ENCODE measurements around the gene DQX1. TPM values are rescaled to one million over a fixed set of nuclear protein-coding genes. Genes with fewer than 3 reads are reported as not detected.

Gene DQX1
- polyA plus RNA-seq, 1 donor from 2014 or later: 0.59 TPM

DNA sequence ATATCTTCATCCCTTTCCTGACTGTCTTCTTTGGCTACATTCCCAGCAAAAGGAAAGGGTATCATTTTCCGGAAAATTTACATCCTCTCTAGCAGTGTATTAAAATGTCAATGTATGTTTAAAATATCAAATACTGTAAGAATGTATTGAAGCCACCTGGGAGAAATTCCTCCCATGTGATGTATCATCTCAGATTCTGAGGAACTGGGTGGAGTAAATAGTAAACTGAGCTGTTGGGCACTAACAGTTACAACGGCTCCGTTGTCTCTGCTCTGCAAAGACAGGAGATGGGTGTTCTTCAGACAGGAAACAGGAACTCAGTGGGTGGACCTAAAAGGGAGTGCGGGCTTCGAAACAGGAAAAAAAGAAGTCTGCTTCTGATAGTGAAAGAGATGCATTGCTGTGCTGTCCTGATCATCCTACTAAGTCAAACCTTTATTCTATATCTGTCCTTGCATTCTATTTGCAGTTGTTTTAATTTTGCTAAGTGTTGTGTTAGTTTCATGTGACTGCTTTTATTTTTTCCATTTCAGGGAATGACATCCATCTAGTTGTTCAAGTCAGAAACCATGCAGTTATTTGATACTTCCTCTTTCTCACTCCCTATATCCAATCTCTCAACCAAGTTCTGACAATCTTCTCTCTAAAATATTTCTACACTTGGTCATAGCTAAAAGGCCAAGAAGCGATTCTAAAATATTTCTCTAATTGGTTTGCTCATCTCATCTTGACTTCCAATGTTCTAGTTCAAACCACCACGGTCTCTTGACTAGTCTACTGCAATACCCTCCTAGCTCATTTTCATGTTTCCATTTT, 47.9 kb upstream of the DQX1 start:
- Histone ChIP-seq H3K27me3 (ENCODE audit: insufficient read depth, low read depth, low read length) (no peaks in the 10 kb centered on the region), H3K27ac (ENCODE audit: low read length) (no peak overlapping the region), H3K79me2 (replicated peaks; ENCODE audit: insufficient read depth, low read length) (no peaks in the 10 kb centered on the region), H4K20me1 (ENCODE audit: insufficient read depth) (no peaks in the 10 kb centered on the region), H3K4me2 (ENCODE audit: low read length) (no peak overlapping the region), H3K4me3 (ENCODE audit: low read length) (no peak overlapping the region), H3F3A (ENCODE audit: insufficient read depth, low read length, poor library complexity, severe bottlenecking) (no peaks in the 10 kb centered on the region), H3K9me2 (ENCODE audit: insufficient read depth, low read length) (no peaks in the 10 kb centered on the region), H3K36me3 (ENCODE audit: insufficient read depth, low read length) (no peaks in the 10 kb centered on the region), H2AFZ (ENCODE audit: low read depth, low read length) (no peak overlapping the region), H3K9ac (ENCODE audit: low read length) (no peak overlapping the region), H3K9me3 (ENCODE audit: low read length) (no peaks in the 10 kb centered on the region)
- no peak for TF ChIP-seq RAD21 (conservative IDR thresholded peaks at IDR 0.05)
- no peak for TF ChIP-seq TAF1 (IDR thresholded peaks at IDR 0.05; ENCODE audit: low read depth)
- TF ChIP-seq MXI1 (conservative IDR thresholded peaks at IDR 0.05; ENCODE audit: poor library complexity, severe bottlenecking): no peak
- TF ChIP-seq POLR2AphosphoS5 (IDR thresholded peaks at IDR 0.05): no peak

- Histone ChIP-seq H3K27me3 (ENCODE audit: insufficient read depth, low read depth, low read length) (no peaks in the 10 kb centered on the region), H3K36me3 (ENCODE audit: insufficient read depth, low read length) (no peaks in the 10 kb centered on the region), H4K20me1 (ENCODE audit: insufficient read depth) (no peaks in the 10 kb centered on the region), H3K27ac (ENCODE audit: low read length) (no peak overlapping the region), H3K9me3 (ENCODE audit: low read length) (no peaks in the 10 kb centered on the region), H3F3A (ENCODE audit: insufficient read depth, low read length, poor library complexity, severe bottlenecking) (no peaks in the 10 kb centered on the region), H3K9ac (ENCODE audit: low read length) (no peak overlapping the region), H3K4me2 (ENCODE audit: low read length) (no peak overlapping the region), H3K79me2 (replicated peaks; ENCODE audit: insufficient read depth, low read length) (no peaks in the 10 kb centered on the region), H3K4me3 (ENCODE audit: low read length) (no peak overlapping the region), H3K9me2 (ENCODE audit: insufficient read depth, low read length) (no peaks in the 10 kb centered on the region), H2AFZ (ENCODE audit: low read depth, low read length) (no peak overlapping the region)
- TF ChIP-seq RAD21 (conservative IDR thresholded peaks at IDR 0.05) (no peak), SMC3 (conservative IDR thresholded peaks at IDR 0.05; ENCODE audit: poor library complexity) (no peak), TAF1 (IDR thresholded peaks at IDR 0.05; ENCODE audit: low read depth) (no peak), POLR2AphosphoS5 (IDR thresholded peaks at IDR 0.05) (no peak)
- TF ChIP-seq, protein P1, sequence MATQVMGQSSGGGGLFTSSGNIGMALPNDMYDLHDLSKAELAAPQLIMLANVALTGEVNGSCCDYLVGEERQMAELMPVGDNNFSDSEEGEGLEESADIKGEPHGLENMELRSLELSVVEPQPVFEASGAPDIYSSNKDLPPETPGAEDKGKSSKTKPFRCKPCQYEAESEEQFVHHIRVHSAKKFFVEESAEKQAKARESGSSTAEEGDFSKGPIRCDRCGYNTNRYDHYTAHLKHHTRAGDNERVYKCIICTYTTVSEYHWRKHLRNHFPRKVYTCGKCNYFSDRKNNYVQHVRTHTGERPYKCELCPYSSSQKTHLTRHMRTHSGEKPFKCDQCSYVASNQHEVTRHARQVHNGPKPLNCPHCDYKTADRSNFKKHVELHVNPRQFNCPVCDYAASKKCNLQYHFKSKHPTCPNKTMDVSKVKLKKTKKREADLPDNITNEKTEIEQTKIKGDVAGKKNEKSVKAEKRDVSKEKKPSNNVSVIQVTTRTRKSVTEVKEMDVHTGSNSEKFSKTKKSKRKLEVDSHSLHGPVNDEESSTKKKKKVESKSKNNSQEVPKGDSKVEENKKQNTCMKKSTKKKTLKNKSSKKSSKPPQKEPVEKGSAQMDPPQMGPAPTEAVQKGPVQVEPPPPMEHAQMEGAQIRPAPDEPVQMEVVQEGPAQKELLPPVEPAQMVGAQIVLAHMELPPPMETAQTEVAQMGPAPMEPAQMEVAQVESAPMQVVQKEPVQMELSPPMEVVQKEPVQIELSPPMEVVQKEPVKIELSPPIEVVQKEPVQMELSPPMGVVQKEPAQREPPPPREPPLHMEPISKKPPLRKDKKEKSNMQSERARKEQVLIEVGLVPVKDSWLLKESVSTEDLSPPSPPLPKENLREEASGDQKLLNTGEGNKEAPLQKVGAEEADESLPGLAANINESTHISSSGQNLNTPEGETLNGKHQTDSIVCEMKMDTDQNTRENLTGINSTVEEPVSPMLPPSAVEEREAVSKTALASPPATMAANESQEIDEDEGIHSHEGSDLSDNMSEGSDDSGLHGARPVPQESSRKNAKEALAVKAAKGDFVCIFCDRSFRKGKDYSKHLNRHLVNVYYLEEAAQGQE (IDR thresholded peaks at IDR 0.05; ENCODE audit: borderline replicate concordance): no peak
These were observed 46.3 kb upstream of the DQX1 start for GRCh38 chr2:74572178-74572925.

GRCh38 chr2:74571058-74571457, 45.0 kb upstream of the DQX1 start:
- Histone ChIP-seq H3K9me2 (ENCODE audit: insufficient read depth, low read length) (no peaks in the 10 kb centered on the region), H3K36me3 (ENCODE audit: insufficient read depth, low read length) (no peaks in the 10 kb centered on the region), H3K4me3 (ENCODE audit: low read length) (no peak overlapping the region), H3K27me3 (ENCODE audit: insufficient read depth, low read depth, low read length) (no peaks in the 10 kb centered on the region), H2AFZ (ENCODE audit: low read depth, low read length) (no peak overlapping the region), H3K9ac (ENCODE audit: low read length) (no peak overlapping the region), H3K79me2 (replicated peaks; ENCODE audit: insufficient read depth, low read length) (no peaks in the 10 kb centered on the region), H3K27ac (ENCODE audit: low read length) (no peak overlapping the region), H3K4me2 (ENCODE audit: low read length) (no peak overlapping the region), H3K9me3 (ENCODE audit: low read length) (no peaks in the 10 kb centered on the region), H3F3A (ENCODE audit: insufficient read depth, low read length, poor library complexity, severe bottlenecking) (no peaks in the 10 kb centered on the region), H4K20me1 (ENCODE audit: insufficient read depth) (no peaks in the 10 kb centered on the region)
- TF ChIP-seq RAD21 (conservative IDR thresholded peaks at IDR 0.05) (no peak), MXI1 (conservative IDR thresholded peaks at IDR 0.05; ENCODE audit: poor library complexity, severe bottlenecking) (no peak), SMC3 (conservative IDR thresholded peaks at IDR 0.05; ENCODE audit: poor library complexity) (no peak), POLR2AphosphoS5 (IDR thresholded peaks at IDR 0.05) (no peak), EP300 (conservative IDR thresholded peaks at IDR 0.05; ENCODE audit: poor library complexity, severe bottlenecking) (no peak), EZH2 (IDR thresholded peaks at IDR 0.05; ENCODE audit: borderline replicate concordance, insufficient read depth, low read length, poor library complexity, severe bottlenecking) (no peak), TAF1 (IDR thresholded peaks at IDR 0.05; ENCODE audit: low read depth) (no peak)
- TF ChIP-seq, protein P2, sequence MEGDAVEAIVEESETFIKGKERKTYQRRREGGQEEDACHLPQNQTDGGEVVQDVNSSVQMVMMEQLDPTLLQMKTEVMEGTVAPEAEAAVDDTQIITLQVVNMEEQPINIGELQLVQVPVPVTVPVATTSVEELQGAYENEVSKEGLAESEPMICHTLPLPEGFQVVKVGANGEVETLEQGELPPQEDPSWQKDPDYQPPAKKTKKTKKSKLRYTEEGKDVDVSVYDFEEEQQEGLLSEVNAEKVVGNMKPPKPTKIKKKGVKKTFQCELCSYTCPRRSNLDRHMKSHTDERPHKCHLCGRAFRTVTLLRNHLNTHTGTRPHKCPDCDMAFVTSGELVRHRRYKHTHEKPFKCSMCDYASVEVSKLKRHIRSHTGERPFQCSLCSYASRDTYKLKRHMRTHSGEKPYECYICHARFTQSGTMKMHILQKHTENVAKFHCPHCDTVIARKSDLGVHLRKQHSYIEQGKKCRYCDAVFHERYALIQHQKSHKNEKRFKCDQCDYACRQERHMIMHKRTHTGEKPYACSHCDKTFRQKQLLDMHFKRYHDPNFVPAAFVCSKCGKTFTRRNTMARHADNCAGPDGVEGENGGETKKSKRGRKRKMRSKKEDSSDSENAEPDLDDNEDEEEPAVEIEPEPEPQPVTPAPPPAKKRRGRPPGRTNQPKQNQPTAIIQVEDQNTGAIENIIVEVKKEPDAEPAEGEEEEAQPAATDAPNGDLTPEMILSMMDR (IDR thresholded peaks at IDR 0.05; ENCODE audit: poor library complexity, severe bottlenecking): no peak
- TF ChIP-seq, protein P1 (IDR thresholded peaks at IDR 0.05; ENCODE audit: borderline replicate concordance): no peak
